ENCODE measurements around the gene PACS2. TPM values are rescaled to one million over a fixed set of nuclear protein-coding genes. Genes with fewer than 3 reads are reported as not detected.

The PACS2 gene
- total RNA-seq, 1 experiment from 2014 or later = 72.5 TPM

DNA sequence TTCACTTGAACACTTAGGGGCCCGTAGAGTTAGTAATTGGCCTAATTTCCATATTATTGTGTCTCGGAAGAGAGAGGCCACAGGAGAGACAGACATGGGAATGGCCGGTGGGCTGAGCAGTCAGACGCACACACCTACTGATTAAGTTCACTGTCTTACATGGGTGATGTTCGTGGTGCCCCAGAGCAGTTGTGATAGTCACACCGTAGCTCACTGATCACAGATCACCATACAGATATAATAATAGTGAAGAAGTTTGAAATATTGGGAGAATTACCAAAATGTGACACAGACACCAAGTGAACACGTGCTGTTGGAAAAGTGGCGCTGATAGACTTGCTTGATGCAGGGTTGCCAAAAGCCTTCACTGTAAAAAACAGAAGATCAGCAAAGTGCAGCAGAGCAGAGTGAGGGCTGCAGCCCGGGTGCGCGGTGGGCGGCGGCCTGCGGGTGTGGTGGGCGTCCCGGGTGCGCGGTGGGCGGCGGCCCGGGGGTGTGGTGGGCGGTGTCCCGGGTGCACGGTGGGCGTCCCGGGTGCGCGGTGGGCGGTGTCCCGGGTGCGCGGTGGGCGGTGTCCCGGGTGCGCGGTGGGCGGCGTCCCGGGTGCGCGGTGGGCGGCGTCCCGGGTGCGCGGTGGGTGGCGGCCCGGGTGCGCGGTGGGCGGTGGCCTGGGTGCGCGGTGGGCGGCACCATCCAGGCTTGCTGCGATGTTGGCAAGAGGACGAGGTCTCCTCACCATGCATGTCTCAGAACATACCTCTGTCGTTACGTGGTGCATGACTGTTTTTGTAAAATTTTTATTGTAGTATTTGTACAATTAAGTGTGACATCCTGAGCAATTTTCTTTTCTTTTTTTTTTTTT, 49.5 kb downstream of the PACS2 start:
- H3K9me3 Mint-ChIP-seq = no peaks in the 10 kb centered on the region
- Histone ChIP-seq H2AFZ (ENCODE audit: low read length) (no peak overlapping the region), H3K4me2 (ENCODE audit: insufficient read depth, insufficient read length, low read length) (no peak overlapping the region), H3K27me3 (ENCODE audit: insufficient read depth, low read length) (no peaks in the 10 kb centered on the region), H2BK15ac (ENCODE audit: low read depth, low read length) (no peak overlapping the region), H3K79me2 (ENCODE audit: insufficient read depth, low read length) (no peaks in the 10 kb centered on the region), H4K91ac (ENCODE audit: insufficient read length, low read depth, low read length) (no peak overlapping the region), H3K27ac (ENCODE audit: insufficient read length, low read depth, low read length) (no peak overlapping the region), H2BK12ac (ENCODE audit: insufficient read length, low read depth, low read length) (no peak overlapping the region), H3K9ac (ENCODE audit: extremely low read depth, insufficient read length, low read length) (no peak overlapping the region), H2BK20ac (ENCODE audit: low read depth, low read length, poor library complexity, severe bottlenecking) (no peak overlapping the region), H3K18ac (ENCODE audit: insufficient read length, low read depth, low read length) (no peak overlapping the region), H4K5ac (ENCODE audit: insufficient read length, low read depth, low read length) (no peak overlapping the region), H4K20me1 (ENCODE audit: control insufficient read depth, insufficient read depth, insufficient read length) (no peaks in the 10 kb centered on the region), H3K9me3 (ENCODE audit: control insufficient read depth, low read depth, low read length) (no peaks in the 10 kb centered on the region), H3T11ph (ENCODE audit: low read length) (no peak overlapping the region), H2BK5ac (ENCODE audit: insufficient read length, low read length) (no peak overlapping the region), H3K23me2 (ENCODE audit: insufficient read length, low read depth, low read length, poor library complexity, severe bottlenecking) (no peaks in the 10 kb centered on the region), H4K8ac (replicated peaks; ENCODE audit: insufficient read length, low read depth, low read length) (no peak overlapping the region), H3K23ac (ENCODE audit: insufficient read length, low read depth, low read length) (no peak overlapping the region), H2AK5ac (ENCODE audit: insufficient read length, low read length) (no peak overlapping the region), H3K56ac (ENCODE audit: insufficient read length, low read depth, low read length) (no peak overlapping the region), H3K4me1 (ENCODE audit: insufficient read depth, low read length) (no peaks in the 10 kb centered on the region), H3K14ac (ENCODE audit: insufficient read depth, low read length) (no peak overlapping the region), H3K4ac (ENCODE audit: low read depth, low read length) (no peak overlapping the region), H3K79me1 (ENCODE audit: insufficient read depth, low read depth, low read length, poor library complexity, severe bottlenecking) (no peaks in the 10 kb centered on the region), H2BK120ac (ENCODE audit: low read depth, low read length, poor library complexity, severe bottlenecking) (no peak overlapping the region)
- no peak overlapping the region; a peak in 1 of 7 replicates for H3K27ac Mint-ChIP-seq
- no CpG with 5 or more reads among the region's 58 CpGs for WGBS (ENCODE audit: extremely low coverage, insufficient read length, low lambda C conversion rate)
- H3K4me3 Mint-ChIP-seq = no peak overlapping the region
- H3K36me3 Mint-ChIP-seq (ENCODE audit: insufficient read depth in 1 of 3, low read depth in 3 of 3) = peaks cover 8 to 14% (median 13%) of the 10 kb centered on the region in 3 experiments; a peak in 6 of 7 replicates
- TF ChIP-seq, protein P1, sequence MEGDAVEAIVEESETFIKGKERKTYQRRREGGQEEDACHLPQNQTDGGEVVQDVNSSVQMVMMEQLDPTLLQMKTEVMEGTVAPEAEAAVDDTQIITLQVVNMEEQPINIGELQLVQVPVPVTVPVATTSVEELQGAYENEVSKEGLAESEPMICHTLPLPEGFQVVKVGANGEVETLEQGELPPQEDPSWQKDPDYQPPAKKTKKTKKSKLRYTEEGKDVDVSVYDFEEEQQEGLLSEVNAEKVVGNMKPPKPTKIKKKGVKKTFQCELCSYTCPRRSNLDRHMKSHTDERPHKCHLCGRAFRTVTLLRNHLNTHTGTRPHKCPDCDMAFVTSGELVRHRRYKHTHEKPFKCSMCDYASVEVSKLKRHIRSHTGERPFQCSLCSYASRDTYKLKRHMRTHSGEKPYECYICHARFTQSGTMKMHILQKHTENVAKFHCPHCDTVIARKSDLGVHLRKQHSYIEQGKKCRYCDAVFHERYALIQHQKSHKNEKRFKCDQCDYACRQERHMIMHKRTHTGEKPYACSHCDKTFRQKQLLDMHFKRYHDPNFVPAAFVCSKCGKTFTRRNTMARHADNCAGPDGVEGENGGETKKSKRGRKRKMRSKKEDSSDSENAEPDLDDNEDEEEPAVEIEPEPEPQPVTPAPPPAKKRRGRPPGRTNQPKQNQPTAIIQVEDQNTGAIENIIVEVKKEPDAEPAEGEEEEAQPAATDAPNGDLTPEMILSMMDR (conservative IDR thresholded peaks at IDR 0.05) = no peak
- DNase-seq = no peak
- H3K27me3 Mint-ChIP-seq (ENCODE audit: low read depth) = peaks cover 11% of the 10 kb centered on the region
- H3K4me1 Mint-ChIP-seq = peaks cover 0 to 4% of the 10 kb centered on the region in 2 experiments; a peak in 2 of 4 replicates
